Endometrial microvascular endothelial cells (primary cell): ENCODE data around the gene BBS9. TPM values are rescaled to one million over a fixed set of nuclear protein-coding genes. Genes with fewer than 3 reads are reported as not detected.

ENCODE experiments used
- in situ Hi-C: cut with HindIII; loops from 2 replicates; pipeline ENCODE4 v1.10.0; 2017; ENCODE audit warnings: low sequenced_read_pairs, low pct_unique_long_range_greater_than_20kb; ENCODE audit errors: inconsistent ontology term
- total RNA-seq: library from RNA; depleted of rRNA; stranded (reverse); fragments of >200 nt; gene quantifications from one replicate; pipeline ENCODE4 v1.2.3, GENCODE V29; 2015; ENCODE audit errors: inconsistent ontology term

BBS9 gene
- total RNA-seq, 1 donor from 2014 or later: 9.7 TPM

- in situ Hi-C loops: no loop called here
Measured at GRCh38 chr7:33554046-33554445, 424.7 kb downstream of the BBS9 start.

GRCh38 chr7:33554576-33554975 lies 425.2 kb downstream of the BBS9 start:
- in situ Hi-C loops: no loop called here

DNA sequence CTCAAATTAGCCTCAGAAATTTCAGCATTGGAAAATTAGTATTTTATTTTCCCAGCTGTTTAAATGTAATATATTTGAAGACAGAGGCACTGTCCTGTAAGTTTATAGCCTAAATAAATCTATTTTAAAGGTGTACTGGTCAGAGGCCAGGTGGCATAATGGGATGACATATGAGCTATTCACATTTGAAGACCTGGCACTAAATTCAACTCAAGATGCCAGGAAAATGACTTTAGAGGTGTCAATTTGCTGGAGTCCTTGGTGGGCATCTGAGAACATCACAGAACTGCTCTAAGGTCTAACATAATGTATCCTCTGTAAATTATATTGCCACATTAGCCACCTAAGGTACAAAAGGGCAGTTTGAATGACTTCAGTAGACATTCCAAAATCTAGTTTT lies 427.1 kb downstream of the BBS9 start:
- in situ Hi-C loops: no loop called here

- in situ Hi-C loops: no loop called here
Measured at GRCh38 chr7:33558549-33559323, 429.4 kb downstream of the BBS9 start.

DNA sequence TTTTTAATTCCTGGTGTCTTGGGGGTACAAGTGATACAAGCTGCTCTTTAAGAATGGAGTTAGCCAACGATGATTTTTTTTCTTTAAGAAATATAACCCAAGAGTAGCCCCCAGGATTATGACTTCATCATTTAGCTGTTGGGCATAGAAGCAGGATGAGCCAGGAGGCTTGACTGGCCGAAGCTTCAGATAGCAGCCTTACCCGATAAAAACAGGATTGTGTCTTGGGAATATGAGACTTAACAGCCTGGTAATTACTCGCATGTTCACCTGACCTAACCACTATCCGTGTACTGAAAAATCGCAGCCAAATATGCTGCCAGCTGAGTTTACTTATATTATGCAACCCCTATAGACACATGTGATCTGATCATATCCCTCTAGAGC lies 430.0 kb downstream of the BBS9 start:
- in situ Hi-C loops: no loop called here

- in situ Hi-C loops: no loop called here
Measured at GRCh38 chr7:33562996-33563395, 433.6 kb downstream of the BBS9 start.

DNA sequence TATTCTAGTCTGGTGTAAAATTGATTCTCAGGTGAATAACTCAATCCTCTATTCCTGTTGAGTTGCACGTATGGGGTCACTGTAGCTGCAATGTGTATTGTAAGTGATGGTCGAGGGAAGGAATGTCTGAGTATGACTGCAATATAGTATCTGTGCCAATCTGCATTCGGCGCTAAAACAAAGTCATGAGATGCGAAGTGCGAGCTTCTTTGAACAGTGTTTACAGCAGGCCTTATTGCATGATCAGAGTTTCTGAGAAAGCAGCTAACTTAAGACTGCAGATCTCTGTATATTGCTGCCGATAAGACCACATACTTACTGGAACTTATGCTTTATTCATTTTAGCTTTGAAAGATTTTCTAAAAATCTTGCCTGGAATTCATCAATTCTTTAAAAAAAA lies 434.3 kb downstream of the BBS9 start:
- in situ Hi-C loops: no loop called here

GRCh38 chr7:33578166-33578565 lies 448.8 kb downstream of the BBS9 start:
- in situ Hi-C loops: no loop called here

GRCh38 chr7:33578881-33579672 lies 449.7 kb downstream of the BBS9 start:
- in situ Hi-C loops: no loop called here

GRCh38 chr7:33579673-33579960 lies 450.3 kb downstream of the BBS9 start:
- in situ Hi-C loops: no loop called here

DNA sequence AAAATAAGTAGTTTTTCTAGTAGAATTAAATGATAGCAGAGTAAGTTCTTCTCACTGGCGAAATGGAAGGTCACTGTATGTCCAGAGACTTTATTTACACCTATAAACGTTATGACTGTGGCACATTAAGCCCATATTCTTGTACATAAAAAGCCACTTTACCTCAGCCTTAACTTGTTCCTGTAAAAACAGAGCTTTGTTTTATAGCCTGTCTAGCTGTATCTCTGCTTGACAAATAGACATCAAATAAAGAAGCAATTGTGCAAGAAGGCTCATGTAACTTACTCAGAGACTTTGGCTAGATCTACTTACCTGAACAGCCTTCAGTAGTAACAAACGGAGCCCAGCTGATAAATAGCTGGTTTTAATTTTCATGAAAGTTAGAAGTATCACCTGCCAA lies 451.9 kb downstream of the BBS9 start:
- in situ Hi-C loops: no loop called here

GRCh38 chr7:33582104-33582503 lies 452.7 kb downstream of the BBS9 start:
- in situ Hi-C loops: no loop called here

GRCh38 chr7:33582533-33582932 lies 453.2 kb downstream of the BBS9 start:
- in situ Hi-C loops: no loop called here

DNA sequence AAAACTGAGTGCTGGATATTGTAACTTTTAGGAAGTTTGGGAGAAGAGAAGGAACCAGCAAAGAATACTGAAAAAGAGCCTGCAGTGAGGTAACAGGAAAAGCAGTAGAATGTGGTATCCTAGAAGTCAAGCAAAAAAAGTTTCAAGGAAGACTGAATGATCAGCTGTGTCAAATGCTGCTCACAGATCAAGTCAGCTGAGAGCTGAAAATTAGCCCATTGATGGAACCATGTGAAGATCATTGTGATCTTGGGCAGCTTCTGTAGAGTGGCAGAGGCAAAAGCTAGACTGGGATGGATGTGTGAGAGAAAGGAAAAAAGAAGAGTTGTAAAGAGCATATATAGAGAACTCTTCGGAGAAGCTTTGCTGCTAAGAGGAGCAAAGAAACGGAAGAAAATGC lies 460.5 kb downstream of the BBS9 start:
- in situ Hi-C loops: no loop called here

DNA sequence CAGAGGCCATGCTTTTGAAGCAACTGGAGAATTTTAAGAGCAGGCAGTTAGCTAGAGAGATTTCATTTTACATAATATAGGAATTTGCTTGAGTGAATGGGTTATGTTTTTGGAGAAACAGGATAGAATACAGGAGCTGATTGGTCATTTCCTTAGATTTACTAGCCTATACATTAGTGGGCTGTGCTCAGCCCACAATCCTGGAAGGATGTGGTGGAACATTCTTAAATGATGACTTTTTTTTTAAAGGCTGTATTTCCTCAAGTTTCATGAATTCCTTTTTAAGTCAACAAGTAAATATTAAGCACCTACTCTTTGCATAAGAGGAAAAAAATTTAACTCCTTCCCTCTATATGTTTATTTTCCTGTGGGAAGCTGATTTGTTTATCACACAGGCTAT lies 461.6 kb downstream of the BBS9 start:
- in situ Hi-C loops: no loop called here

- in situ Hi-C loops: no loop called here
Measured at GRCh38 chr7:33591490-33591889, 462.1 kb downstream of the BBS9 start.

DNA sequence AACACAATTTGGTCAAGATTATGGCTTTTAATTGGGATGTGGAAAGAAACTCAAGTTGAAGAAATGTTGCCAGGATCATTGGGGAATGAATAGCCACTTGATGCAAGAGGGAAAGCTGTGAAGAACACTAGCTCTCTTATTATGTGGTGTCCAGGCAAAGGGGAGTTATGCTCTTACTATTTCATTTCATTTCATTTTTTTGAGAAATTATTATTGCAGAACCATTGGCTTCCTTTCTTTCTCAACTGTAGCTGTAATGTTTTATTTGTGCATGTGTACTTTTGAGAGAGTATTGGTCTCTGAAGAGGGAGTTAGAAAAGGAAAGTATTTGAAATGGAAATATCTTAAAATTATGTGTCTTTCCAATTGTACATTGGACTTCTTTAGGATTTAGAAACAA lies 463.4 kb downstream of the BBS9 start:
- in situ Hi-C loops: no loop called here

GRCh38 chr7:33593611-33594010 lies 464.2 kb downstream of the BBS9 start:
- in situ Hi-C loops: no loop called here

DNA sequence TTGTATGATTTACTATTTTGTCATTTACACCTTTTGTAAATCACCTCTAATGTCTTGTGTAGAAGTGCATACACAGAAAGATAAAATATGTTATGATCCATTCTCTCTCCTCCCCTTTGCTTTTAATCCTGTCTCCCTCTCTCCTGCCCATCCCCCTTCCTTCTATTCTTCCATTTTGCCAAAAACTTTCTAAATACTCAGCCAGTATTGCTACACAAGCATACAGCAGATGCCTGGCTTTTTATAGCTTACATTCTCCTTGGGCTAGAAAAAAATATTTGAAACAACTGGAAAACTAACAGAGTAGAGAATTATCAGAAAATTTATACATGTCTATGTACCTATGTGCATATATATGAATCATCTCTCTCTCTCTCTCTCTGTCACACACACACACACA lies 467.3 kb downstream of the BBS9 start:
- in situ Hi-C loops: no loop called here

GRCh38 chr7:33597181-33597580 lies 467.8 kb downstream of the BBS9 start:
- in situ Hi-C loops: no loop called here

- in situ Hi-C loops: no loop called here
Measured at GRCh38 chr7:33601101-33601500, 471.7 kb downstream of the BBS9 start.
